Tibial nerve (tissue), 4 donors: ENCODE measurements around the gene EPHA3. TPM values are rescaled to one million over a fixed set of nuclear protein-coding genes. Genes with fewer than 3 reads are reported as not detected.

Experiments used
- DNase-seq, 2 donors: peaks; one replicate each; pipeline ENCODE4 v3.0.0-alpha.2; 2019; ENCODE audit warnings: low spot score in 2 of 2
- H3K27ac ChIP-seq, 4 donors: fragments of 200-600 bp; sonication (generic) in 3 of 4; one replicate each; pipeline ENCODE4 v1.5.1; 2017 to 2019; ENCODE audit warnings: mild to moderate bottlenecking in 1 of 4
- H3K27me3 ChIP-seq, 2 donors: fragments of 200-600 bp; sonication (generic) in 1 of 2; one replicate each; pipeline versions ENCODE4 v1.5.1 to v1.6.0; 2017 to 2019
- H3K36me3 ChIP-seq, 3 donors: fragments of 200-600 bp; sonication (generic); one replicate each; pipeline ENCODE4 v1.5.1; 2018 to 2019
- H3K4me1 ChIP-seq, 4 donors: fragments of 200-600 bp; sonication (generic) in 3 of 4; one replicate each; pipeline ENCODE4 v1.5.1; 2017 to 2019
- H3K4me3 ChIP-seq, 4 donors: fragments of 200-600 bp; sonication (generic) in 3 of 4; one replicate each; pipeline ENCODE4 v1.5.1; 2017 to 2019; ENCODE audit warnings: mild to moderate bottlenecking in 1 of 4, moderate library complexity in 1 of 4
- H3K9me3 ChIP-seq, 4 donors: fragments of 200-600 bp; sonication (generic) in 3 of 4; one replicate each; pipeline ENCODE4 v1.5.1; 2017 to 2019
- EP300 ChIP-seq, 2 donors: sonication (generic); formaldehyde crosslinking; IDR thresholded peaks; one replicate each; pipeline ENCODE4 v1.6.1; 2017; ENCODE audit warnings: antibody characterized with exemption in 2 of 2, mild to moderate bottlenecking in 1 of 2
- POLR2A ChIP-seq, 2 donors: fragments of 450-650 bp; IDR thresholded peaks; one replicate each; pipeline ENCODE4 v1.6.1; 2017; ENCODE audit warnings: antibody characterized with exemption in 2 of 2, mild to moderate bottlenecking in 2 of 2, moderate library complexity in 2 of 2
- WGBS, 2 donors: methylation state at CpG; one replicate each; pipeline ENCODE4 v1.1.5; 2018; 5-methylcytosine and 5-hydroxymethylcytosine counted together
- total RNA-seq, 4 donors: library from RNA; depleted of rRNA; stranded (reverse); fragments of >200 nt; gene quantifications; one replicate each; pipeline ENCODE4 v1.1.0, GENCODE V29; 2016
- TF ChIP-seq, protein P1 (sequence below), 5 experiments: fragments of 200-600 bp in 3 of 5; fragments of 450-650 bp in 2 of 5; sonication (generic) in 3 of 5; IDR thresholded peaks; one replicate each; pipeline ENCODE4 v1.5.1; 2016 to 2019; ENCODE audit warnings: antibody characterized with exemption in 5 of 5, mild to moderate bottlenecking in 3 of 5, moderate library complexity in 2 of 5

The EPHA3 gene
- total RNA-seq, 4 donors from 2014 or later: 6.1 to 20.1 (median 7.9) TPM

DNA sequence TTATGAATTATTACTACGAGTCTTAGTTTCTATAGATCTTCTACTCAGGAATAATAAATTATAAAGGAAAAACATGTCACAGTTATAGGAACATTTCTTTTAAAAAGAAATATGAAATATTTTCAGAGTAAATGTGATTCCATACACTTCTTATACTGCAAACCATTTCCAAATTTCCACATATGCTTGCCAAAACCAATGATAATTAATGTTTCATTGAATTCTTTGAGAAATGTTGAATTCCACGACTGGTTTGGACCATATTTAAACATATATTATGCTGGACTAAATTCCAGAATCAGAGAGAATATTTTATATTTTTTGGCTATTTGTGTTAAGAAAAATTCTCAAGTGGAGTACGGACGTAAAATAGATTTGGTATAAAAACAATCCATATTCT, 144.6 kb downstream of the EPHA3 start:
- Histone ChIP-seq H3K4me1 (no peaks in the 10 kb centered on the region), H3K27ac (no peak overlapping the region), H3K27me3 (no peaks in the 10 kb centered on the region), H3K4me3 (no peak overlapping the region), H3K9me3 (no peaks in the 10 kb centered on the region), H3K36me3 (no peaks in the 10 kb centered on the region)
- 81 to 90% methylated on average over 4 of the region's 4 CpGs for WGBS, 2 donors
- TF ChIP-seq EP300 (IDR thresholded peaks at IDR 0.05) (no peak), POLR2A (IDR thresholded peaks at IDR 0.05) (no peak)
- TF ChIP-seq, protein P1, sequence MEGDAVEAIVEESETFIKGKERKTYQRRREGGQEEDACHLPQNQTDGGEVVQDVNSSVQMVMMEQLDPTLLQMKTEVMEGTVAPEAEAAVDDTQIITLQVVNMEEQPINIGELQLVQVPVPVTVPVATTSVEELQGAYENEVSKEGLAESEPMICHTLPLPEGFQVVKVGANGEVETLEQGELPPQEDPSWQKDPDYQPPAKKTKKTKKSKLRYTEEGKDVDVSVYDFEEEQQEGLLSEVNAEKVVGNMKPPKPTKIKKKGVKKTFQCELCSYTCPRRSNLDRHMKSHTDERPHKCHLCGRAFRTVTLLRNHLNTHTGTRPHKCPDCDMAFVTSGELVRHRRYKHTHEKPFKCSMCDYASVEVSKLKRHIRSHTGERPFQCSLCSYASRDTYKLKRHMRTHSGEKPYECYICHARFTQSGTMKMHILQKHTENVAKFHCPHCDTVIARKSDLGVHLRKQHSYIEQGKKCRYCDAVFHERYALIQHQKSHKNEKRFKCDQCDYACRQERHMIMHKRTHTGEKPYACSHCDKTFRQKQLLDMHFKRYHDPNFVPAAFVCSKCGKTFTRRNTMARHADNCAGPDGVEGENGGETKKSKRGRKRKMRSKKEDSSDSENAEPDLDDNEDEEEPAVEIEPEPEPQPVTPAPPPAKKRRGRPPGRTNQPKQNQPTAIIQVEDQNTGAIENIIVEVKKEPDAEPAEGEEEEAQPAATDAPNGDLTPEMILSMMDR (IDR thresholded peaks at IDR 0.05): no peak
- DNase-seq: no peak

DNA sequence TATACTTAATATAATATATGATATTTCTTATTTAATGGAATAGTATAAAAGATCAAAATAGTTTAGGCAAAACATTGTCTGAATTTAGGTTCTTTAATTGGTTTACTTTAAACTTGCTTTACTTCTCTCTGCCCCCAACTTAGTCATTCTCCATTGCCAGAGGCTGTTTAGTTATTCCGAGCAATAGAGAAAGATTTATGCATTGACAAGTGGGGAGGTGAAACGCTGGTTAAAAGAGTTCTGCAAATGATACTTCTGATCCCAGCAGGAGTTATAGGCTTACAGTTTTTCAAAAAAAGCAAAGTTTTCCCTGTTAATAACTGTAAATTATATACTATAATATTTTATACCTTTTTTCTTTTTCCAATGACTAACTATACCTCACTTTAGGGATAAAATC, 145.4 kb downstream of the EPHA3 start:
- Histone ChIP-seq H3K4me3 (no peak overlapping the region), H3K27ac (no peak overlapping the region), H3K9me3 (no peaks in the 10 kb centered on the region), H3K36me3 (no peaks in the 10 kb centered on the region), H3K27me3 (no peaks in the 10 kb centered on the region), H3K4me1 (no peaks in the 10 kb centered on the region)
- TF ChIP-seq, protein P1 (IDR thresholded peaks at IDR 0.05): no peak
- TF ChIP-seq EP300 (IDR thresholded peaks at IDR 0.05) (no peak), POLR2A (IDR thresholded peaks at IDR 0.05) (no peak)
- no peak for DNase-seq
- 63 to 70% methylated on average over 2 of the region's 2 CpGs for WGBS, 2 donors

DNA sequence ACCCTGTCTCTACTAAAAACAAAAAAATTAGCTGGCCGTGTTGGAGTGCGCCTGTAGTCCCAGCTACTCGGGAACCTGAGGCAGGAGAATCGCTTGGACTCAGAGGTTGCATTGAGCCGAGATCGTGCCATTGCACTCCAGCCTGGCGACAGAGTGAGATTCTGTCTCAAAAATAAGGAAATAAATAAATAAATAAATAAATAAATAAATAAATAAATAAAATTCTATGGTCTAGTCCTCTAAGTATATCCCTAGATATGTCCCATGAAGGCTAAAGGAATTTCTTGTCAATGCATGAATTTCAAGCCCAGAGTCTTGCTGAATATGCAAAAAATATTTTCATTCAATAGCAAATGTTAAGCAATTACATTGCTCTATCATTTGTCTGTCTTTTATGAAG, 149.0 kb downstream of the EPHA3 start:
- no peak for DNase-seq
- Histone ChIP-seq H3K36me3 (no peaks in the 10 kb centered on the region), H3K4me3 (no peak overlapping the region), H3K27ac (no peak overlapping the region), H3K4me1 (no peaks in the 10 kb centered on the region), H3K9me3 (no peaks in the 10 kb centered on the region), H3K27me3 (no peaks in the 10 kb centered on the region)
- TF ChIP-seq EP300 (IDR thresholded peaks at IDR 0.05): no peak
- TF ChIP-seq, protein P1 (IDR thresholded peaks at IDR 0.05): no peak
- TF ChIP-seq POLR2A (IDR thresholded peaks at IDR 0.05): no peak
- 98 to 99% methylated on average over 7 of the region's 7 CpGs for WGBS, 2 donors

DNA sequence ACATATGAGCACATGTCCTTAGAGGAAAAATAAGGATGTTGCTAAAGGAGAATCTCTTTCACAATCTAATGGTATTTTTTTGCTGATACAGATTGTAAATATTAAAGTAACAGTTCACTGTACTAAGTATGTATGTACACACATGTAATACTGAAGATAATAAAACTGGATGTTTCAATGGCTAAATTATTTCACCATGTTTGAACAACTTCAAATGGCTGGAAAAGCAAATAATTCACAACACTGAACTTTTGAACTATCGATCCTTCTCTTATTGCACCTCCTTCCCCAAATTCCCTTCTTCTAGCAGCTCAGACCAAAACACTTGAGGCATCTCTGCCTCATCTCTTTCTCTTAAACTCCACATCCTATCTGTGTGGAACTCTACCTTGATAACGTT, 149.5 kb downstream of the EPHA3 start:
- WGBS, 2 donors: 84 to 94% methylated on average over 2 of the region's 2 CpGs
- Histone ChIP-seq H3K4me1 (no peaks in the 10 kb centered on the region), H3K9me3 (no peaks in the 10 kb centered on the region), H3K27ac (no peak overlapping the region), H3K27me3 (no peaks in the 10 kb centered on the region), H3K4me3 (no peak overlapping the region), H3K36me3 (no peaks in the 10 kb centered on the region)
- TF ChIP-seq, protein P1 (IDR thresholded peaks at IDR 0.05): no peak
- TF ChIP-seq POLR2A (IDR thresholded peaks at IDR 0.05) (no peak), EP300 (IDR thresholded peaks at IDR 0.05) (no peak)
- DNase-seq: no peak

DNA sequence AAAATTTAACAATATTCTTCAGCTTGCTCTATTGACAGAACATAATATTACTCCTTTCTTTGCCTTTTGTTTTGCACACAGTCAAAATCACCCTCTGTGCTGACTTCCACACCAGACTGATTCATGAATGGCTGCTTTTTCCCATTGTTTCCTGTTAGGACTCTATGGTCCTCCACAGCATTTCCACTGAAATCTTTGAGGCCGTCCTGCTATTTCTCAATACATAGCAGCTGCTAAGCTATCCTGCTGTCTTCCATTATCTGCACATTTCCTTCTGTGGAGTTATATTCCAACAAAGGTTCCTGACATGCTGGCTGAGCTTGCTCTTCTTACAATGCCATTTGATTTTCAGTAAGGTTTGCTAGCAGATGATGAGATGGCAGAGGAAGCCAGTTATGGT, 153.3 kb downstream of the EPHA3 start:
- H3K27ac ChIP-seq: no peak overlapping the region
- H3K4me1 ChIP-seq: no peaks in the 10 kb centered on the region
- H3K4me3 ChIP-seq: no peak overlapping the region
- 39 to 54% methylated on average over 1 of the region's 1 CpG for WGBS, 2 donors
- H3K9me3 ChIP-seq: no peaks in the 10 kb centered on the region
- no peaks in the 10 kb centered on the region for H3K27me3 ChIP-seq
- no peak for DNase-seq
- TF ChIP-seq, protein P1 (IDR thresholded peaks at IDR 0.05): no peak
- TF ChIP-seq POLR2A (IDR thresholded peaks at IDR 0.05) (no peak), EP300 (IDR thresholded peaks at IDR 0.05) (no peak)
- no peaks in the 10 kb centered on the region for H3K36me3 ChIP-seq
